Adipose tissue (tissue), 3 donors: ENCODE data around the gene PRRC1. TPM values are rescaled to one million over a fixed set of nuclear protein-coding genes. Genes with fewer than 3 reads are reported as not detected.
"Not testable (repeated sequence)": the region's sequence is repeated elsewhere in the genome, so short reads cannot be mapped to it uniquely, and the experiment has no call there.

Experiments
- H3K27ac ChIP-seq: one replicate; pipeline ENCODE4 v1.5.1; 2013; ENCODE audit warnings: low read depth, low read length
- WGBS, 3 donors: extraction: QIAGEN DNeasy Blood & Tissue Kit; methylation state at CpG; one replicate each; pipeline ENCODE4 v1.1.7; 2013; 5-methylcytosine and 5-hydroxymethylcytosine counted together
- polyA plus RNA-seq, 3 donors: library from polyadenylated mRNA; stranded (reverse); fragments of 200-250 nt; gene quantifications; one replicate each; pipeline ENCODE4 v1.2.3, GENCODE V29; 2013
- donor health status: healthy with polysubstance abuse.
- donor health status: Bipolar disorder and iron deficiency.
- donor health status: healthy.

PRRC1 gene
- polyA plus RNA-seq, 3 donors: 14.8 to 18.3 (median 17.4) TPM

DNA sequence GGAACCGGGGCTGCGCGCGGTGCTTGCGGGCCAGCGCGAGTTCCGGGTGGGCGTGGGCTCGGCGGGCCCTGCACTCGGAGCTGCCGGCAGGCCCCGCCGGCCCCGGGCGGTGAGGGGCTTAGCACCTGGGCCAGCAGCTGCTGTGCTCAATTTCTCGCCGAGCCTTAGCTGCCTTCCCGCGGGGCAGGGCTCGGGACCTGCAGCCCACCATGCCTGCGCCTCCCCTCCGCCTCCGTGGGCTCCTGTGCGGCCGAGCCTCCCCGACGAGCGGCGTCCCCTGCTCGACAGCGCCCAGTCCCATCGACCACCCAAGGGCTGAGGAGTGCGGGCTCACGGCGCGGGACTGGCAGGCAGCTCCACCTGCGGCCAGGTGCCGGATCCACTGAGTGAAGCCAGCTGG, 52.0 kb downstream of the PRRC1 start:
- 69 to 74% (median 71%) methylated on average over 33 to 40 of the region's 40 CpGs for WGBS, 3 donors
- H3K27ac ChIP-seq: not testable (repeated sequence)

DNA sequence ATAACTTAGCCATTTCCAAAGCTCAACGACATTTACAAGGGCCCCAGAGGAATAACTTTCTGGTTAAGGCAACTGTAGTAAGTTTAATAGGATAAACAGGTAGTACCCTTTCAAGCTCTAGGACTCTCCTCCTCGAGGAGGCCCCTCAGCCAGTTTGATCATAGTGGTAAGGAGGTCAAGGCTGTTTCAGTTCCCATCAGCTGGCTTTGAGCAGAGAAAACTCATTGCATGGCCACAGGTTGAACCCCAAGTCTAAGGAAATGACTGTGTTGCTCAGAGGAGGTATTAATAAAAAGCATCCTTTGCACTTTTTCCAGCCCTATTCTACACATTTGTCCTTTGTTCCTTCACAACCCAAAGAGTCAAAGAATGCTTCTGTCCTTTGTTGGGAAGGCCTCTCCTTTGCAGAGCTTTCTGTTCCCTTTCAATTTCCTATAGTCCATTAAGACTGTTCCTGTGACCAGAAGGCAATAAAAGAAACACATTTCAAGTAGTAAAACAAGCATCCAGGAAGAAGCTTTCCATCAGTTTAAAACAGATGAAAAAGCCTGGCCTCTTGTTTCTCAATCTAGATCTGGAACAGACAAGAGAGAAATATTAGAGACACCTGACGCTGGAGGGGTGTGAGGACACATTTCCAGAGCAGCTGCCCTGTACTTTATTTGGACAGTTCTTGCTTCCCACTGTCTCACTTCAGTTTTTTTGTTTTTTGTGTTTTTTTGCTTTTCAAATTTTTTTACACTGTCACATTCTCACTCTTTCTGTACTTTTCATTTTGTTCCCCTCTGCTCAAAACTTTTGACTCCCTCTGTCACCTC, 54.1 kb downstream of the PRRC1 start:
- WGBS, 3 donors: 56 to 69% (median 62%) methylated on average over 3 of the region's 3 CpGs
- no peak overlapping the region for H3K27ac ChIP-seq

DNA sequence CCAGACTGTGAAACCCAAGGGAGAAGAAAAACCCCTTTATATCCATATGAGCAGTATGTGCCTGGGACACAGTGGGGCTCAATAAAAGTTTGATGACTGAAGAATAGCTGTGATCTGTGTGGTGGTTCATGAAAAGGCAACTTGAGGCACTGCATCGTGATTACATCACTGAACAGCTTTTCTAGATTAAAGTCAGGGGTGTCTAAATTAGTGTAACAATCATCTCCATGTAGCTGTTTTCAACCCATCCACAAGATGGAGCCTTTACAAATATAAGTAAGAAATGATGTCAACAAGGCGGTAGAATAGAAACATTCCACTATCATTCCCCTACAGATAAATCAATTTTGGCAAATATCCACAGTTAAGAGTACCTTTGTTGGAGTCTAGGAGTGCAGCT, 55.5 kb downstream of the PRRC1 start:
- 74 to 92% (median 86%) methylated on average over 2 of the region's 2 CpGs for WGBS, 3 donors
- H3K27ac ChIP-seq: no peak overlapping the region

DNA sequence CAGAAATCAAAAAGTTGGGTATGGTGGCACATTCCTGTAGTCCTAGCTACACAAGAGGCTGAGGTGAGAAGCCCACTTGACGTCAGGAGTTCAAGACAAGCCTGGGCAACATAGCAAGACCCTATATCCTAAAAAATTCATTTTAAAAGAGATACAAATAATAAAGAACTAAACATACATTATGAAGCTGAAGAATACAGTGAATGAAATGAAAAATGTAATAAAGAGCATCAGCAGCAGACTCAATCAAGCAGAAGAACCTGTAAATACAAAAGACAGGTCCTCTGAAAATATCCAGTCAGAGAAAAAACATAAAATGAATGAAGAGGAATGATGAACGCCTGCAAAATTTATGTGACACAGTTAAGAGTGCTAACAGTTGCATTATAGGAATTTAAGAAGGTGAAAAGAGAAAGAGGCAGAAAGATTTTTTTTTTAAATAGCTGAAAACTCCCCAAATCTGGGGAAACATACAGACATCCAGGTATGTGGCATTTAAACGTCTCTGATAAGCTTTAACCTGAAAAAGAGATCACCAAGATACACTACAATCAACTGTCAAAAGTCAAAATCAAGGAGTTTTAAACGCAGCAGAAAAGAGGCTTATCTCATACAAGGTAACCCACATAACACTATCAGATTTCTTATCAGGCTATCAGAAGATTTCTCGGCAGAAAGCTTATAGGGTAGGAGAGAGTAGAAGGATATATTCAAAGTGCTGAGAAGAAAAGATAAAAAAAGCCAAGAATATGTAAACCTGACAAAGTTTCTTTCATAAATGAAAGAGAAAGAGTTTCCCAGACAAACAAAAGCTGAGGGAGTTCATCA, 57.6 kb downstream of the PRRC1 start:
- H3K27ac ChIP-seq: no peak overlapping the region
- 65 to 85% (median 85%) methylated on average over 5 of the region's 5 CpGs for WGBS, 3 donors

DNA sequence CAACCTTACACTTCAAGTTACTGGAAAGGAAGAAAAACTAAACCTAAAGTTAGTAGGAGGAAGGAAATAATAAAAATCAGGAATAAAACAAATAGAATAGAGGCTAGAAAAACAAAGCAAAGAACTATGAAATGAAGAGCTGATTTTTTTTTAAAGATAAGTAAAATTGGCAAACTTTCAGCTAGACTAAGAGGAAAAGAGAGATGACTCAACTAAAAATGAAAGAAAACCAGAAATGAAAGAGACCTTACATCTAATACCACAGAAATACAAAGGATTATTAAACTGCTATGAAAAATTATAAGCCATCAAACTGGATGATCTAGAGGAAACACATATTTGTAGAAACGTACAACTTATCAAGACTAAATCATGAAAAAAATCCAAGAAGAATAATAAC, 60.0 kb downstream of the PRRC1 start:
- no peak overlapping the region for H3K27ac ChIP-seq
- WGBS, 3 donors: 31 to 65% (median 52%) methylated on average over 1 of the region's 1 CpG

DNA sequence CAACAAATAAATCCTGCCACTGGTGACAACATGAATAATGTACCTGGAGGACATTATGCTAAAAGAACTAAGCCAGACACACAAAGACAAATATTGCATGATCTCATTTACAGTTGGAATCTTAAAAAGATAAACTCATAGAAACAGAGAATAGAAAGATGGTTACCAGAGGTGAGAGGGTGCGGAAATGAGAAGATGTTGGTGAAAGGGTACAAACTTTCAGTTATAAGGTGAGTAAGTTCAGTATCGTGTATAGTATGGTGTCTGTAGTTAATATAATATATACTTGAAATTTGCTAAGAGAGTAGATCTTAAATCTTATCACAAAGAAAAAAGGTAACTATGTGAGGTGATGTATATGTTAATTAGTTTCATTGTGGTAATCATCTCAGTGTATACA, 63.3 kb downstream of the PRRC1 start:
- WGBS, 3 donors: 89 to 95% (median 94%) methylated on average over 2 of the region's 2 CpGs
- no peak overlapping the region for H3K27ac ChIP-seq

DNA sequence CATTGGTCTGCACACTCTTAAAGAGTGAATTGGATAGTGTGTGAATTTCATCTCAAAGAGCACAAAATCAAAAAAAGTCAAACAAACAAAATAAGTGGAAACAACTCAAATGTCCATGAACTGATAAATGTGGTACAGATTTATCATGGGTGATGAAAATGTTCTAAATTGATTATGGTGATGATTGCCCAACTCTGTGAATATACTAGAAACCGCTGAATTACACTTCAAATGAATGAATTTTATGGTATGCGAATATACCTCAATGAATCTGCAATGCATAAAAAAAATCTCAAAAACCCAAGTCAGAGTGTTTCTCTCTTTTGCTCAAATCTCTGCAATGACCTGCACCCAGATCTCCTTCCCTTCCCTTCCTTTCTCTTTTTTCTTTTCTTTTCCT, 64.0 kb downstream of the PRRC1 start:
- WGBS, 3 donors: 95 to 98% (median 97%) methylated on average over 2 of the region's 2 CpGs
- H3K27ac ChIP-seq: no peak overlapping the region

DNA sequence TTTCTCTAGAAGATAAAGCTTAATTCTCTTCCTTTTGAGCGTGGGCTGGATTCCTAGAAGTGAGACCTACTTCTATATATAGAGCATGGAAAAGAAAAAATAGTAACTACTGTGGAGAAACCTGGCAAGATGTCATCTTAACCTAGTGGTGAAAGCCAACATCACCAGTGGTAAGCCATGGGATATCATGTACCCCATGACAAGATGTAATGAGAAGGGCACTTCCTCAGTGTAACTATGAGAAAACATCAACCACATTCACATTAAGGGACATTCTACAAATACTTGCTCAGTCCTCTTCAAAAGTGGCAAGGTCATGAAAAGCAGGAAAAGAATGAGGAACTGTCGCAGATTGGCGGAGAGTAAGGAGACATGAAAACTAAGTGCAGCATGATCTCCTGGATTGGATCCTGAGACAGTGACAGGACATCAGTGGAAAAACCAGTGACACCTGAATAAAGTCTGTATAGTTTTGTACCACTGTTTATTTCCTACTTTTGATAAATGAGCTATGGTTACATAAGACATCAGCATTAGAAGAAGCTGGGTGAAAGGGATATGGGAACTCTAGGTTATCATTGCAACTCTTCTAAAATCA, 65.4 kb downstream of the PRRC1 start:
- no peak overlapping the region for H3K27ac ChIP-seq
- WGBS, 3 donors: 50 to 94% (median 59%) methylated on average over 3 of the region's 3 CpGs

DNA sequence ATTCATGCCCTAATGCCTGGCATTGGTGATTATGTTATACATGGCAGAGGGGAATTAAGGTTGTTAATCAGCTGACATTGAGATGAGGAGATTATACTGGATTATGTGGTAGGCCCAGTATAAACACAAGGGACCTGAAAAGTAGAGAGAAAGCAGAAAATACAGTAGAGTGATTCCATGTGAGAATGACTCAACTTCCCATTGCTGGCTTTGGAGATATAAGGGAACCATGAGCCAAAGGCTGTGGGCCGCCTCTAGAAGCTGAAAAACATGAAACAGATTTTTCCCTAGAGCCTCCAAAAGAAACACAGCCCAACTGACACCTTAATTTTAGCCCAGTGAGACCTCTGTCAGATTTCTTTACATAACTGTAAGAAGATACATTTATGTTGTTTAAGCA, 66.4 kb downstream of the PRRC1 start:
- WGBS, 3 donors: 82 to 95% (median 87%) methylated on average over 1 of the region's 1 CpG
- H3K27ac ChIP-seq: no peak overlapping the region

DNA sequence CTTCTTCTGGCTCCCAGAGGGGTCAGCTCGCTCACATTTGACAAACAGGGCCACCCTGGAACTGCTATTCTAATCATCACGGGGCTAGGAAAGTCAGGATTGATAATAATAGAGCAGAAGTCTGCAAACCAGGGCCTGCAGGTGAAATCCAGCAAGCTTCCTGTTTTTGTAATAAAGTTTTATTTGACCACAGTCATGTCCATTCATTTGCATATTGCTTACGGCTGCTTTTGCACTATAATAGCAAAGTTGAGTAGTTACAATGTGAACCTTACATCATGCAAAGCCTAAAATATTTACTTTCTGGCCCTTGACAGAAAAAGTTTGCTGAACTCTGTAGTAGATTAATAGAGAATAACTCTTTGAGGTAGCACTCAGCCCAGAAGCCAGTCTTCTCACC, 68.2 kb downstream of the PRRC1 start:
- WGBS, 3 donors: 49 to 82% (median 60%) methylated on average over 3 of the region's 3 CpGs
- no peak overlapping the region for H3K27ac ChIP-seq

DNA sequence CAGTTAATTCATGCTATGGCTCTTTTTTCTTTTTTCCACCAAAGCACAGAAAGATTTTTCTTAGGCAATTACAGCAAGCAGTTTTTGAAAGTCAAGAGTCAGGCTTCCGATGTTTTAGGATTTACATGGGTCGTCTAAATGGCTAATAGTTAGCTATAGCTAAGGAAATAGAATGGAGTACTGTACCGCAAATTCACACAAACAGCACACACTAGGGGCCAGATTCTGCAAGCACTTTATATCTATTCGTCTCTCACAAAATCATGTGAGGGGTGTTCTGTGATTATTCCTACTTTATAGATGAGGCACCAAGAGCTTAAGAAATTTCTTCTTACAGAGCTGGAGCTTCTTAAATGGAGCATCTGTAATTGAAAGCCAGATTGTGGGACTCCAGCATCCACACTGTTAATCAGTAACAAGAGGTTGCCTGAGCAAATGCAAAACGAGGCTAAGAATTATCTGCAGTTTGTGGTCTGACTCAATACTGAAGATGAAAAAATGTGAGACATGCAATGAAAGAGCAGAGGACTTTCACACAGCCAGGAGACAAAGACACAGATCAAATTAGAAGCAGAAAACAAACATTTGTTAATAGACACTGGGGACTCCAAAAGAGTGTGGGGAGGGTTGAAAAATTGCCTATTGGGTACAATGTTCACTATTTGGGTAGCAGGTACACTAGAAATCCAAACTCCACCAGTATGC, 68.8 kb downstream of the PRRC1 start:
- WGBS, 3 donors: 48 to 78% (median 75%) methylated on average over 5 of the region's 5 CpGs
- no peak overlapping the region for H3K27ac ChIP-seq

DNA sequence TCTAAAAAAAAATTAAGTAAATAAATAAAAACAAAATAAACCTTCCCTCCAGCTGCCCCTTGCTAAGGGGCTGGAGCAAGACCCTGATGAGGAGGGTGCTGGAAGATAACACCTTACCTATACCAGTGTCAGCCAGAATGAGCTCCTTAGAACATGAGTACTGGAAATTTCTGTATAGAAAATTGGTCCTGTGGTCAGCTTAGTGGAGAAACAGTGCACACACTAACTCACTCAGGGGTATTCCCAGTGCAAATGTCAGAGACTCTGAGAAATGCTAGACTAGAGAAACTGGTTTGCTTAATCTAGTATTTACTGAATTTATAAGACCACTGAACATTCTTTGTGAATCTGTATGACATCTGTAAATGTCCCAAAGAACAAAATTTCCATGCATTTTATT, 69.4 kb downstream of the PRRC1 start:
- no peak overlapping the region for H3K27ac ChIP-seq

DNA sequence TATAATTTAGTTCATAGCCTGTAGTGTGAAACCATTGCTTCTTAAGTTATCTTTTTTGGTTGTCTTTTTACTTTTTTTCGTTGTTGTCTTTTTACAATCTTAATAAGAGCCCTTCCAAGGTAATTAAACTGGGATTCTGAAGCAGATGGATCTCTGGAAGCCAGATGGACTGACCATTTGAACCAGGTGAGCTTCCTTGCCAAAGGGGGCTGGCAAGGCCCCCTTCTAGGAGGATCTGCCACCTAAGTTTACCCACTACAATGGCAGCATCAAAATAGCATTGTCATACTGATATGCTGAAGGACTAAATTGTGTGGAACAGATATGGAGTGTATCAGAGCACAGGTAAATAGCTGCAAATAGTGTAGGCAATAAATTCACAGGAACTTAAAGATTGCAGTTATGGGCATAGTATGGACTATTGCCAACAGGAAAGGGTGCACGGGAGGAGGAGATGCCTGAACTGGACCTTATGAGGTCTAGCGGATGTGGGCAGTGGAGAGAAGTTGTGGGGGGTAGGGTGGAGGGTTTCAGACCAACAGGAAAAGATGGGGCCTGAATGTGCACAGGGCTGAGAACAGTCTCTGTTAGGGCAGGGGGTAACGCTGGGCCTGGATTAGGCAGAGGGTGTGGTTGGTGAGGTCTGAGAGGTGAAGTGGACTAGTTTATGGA, 69.9 kb downstream of the PRRC1 start:
- no peak overlapping the region for H3K27ac ChIP-seq

DNA sequence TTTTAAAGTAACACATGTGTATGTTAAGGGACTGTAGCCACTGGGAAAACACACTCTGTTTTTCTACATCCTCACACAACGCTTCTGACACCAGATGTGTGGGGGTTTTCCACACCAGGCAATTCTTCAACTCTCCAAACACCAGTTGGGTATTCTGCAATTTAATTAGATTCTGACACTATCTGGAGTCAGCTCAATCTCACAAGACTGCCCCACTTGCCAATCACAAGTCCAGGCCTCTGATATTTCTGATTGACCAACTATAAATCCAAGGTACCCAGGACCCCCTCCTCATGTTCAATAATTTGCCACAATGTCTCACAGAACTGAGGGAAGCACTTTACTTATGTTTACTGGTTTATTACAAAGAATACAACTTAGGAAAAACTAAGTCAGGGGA, 70.9 kb downstream of the PRRC1 start:
- no peak overlapping the region for H3K27ac ChIP-seq
- 77 to 89% (median 78%) methylated on average over 1 of the region's 1 CpG for WGBS, 3 donors

More for the DNA sequence above, 69.9 kb downstream of the PRRC1 start:
- 65 to 81% (median 66%) methylated on average over 4 of the region's 4 CpGs for WGBS, 3 donors

DNA sequence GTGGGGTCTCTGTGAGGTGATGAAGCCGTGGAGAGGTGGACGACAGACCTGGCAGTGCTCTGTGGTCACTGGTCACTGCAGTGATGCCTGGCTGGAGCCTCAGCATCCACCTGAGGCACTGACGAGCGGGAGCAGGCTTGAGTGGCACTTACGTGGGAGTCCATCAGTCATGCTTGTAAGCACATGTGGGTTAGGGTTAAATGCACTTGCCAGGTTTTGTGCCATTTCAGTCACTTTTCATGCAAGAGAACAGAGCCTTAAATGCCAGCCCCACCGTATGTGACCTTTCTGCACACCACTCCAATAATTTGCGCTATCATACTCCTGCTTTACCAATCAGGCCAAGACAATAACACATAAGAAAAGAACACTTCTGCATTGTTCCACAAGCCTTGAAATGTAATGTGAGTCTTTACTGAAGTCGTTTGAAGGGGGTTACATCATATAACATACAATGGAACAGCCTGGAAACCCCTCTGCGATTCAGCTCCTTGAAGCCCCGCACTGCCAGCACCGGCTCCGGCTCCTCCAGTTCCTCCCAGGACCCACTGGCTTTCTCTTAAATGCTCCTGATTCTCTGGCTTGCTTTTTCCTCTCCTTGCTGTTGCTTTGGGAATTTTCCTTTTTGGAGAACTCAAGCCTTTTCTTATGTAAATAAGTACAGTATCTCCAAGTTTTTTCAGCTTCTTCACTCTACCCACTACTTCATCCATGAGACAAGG, 72.0 kb downstream of the PRRC1 start:
- WGBS, 3 donors: 74 to 82% (median 78%) methylated on average over 12 of the region's 12 CpGs
- H3K27ac ChIP-seq: no peak overlapping the region

DNA sequence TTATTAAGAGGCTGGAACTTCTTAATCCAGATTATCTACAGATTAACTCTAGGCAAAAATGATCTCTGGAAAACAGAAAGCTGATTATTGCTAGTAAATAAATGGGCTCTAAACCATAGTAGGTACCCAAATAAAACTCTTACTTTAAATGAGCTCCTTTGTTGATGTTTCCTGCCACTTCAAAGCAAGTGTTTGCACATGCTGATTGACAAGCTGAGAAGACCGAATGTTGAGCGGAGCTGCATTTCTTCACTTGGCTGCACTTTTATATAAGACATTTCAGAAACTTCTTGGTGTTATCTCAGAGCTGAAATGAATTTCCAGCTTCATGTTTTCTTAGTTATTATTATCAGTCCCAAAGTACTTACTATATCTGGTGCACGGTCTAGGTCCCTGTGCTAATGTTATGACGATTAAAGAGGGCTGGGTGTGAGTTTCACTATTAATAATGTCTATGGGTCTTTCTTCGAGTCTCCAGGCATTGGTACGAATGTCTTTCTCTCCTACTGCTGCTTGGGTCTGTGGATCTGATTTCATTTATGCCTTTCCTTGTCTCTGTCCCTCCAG, 72.8 kb downstream of the PRRC1 start:
- H3K27ac ChIP-seq: no peak overlapping the region
- WGBS, 3 donors: 67 to 88% (median 79%) methylated on average over 6 of the region's 6 CpGs
